HK-2 (cell line): Measurements from ENCODE around the gene MAPRE3.
A peak's percentile ranks its signal among the peaks of the same experiment; 100 is the strongest.

Source experiments
- DNase-seq: peaks from one replicate; pipeline ENCODE4 v3.0.0-alpha.2; 2018; ENCODE audit not compliant: unreplicated experiment

The MAPRE3 gene

GRCh38 chr2:27014771-27015433 is 44.5 kb downstream of the MAPRE3 start:
- no peak for DNase-seq

GRCh38 chr2:27016801-27017325 is 46.4 kb downstream of the MAPRE3 start:
- DNase-seq: peak; percentile 54

GRCh38 chr2:27018142-27018541 is 47.7 kb downstream of the MAPRE3 start:
- no peak for DNase-seq

- no peak for DNase-seq
These were observed 49.0 kb downstream of the MAPRE3 start for GRCh38 chr2:27019459-27019858.

- DNase-seq: no peak
These were observed 49.8 kb downstream of the MAPRE3 start for GRCh38 chr2:27019931-27020855.

GRCh38 chr2:27021253-27022049 is 51.0 kb downstream of the MAPRE3 start:
- peak; percentile 32 for DNase-seq

- DNase-seq: no peak
These were observed 53.3 kb downstream of the MAPRE3 start for GRCh38 chr2:27023740-27024139.

- DNase-seq: no peak
These were observed 53.8 kb downstream of the MAPRE3 start for GRCh38 chr2:27024188-27024587.

GRCh38 chr2:27024812-27025211 is 54.4 kb downstream of the MAPRE3 start:
- DNase-seq: no peak

- no peak for DNase-seq
These were observed 54.9 kb downstream of the MAPRE3 start for GRCh38 chr2:27025281-27025800.

GRCh38 chr2:27025861-27026851 is 55.7 kb downstream of the MAPRE3 start:
- no peak for DNase-seq

GRCh38 chr2:27027211-27027651 is 56.8 kb downstream of the MAPRE3 start:
- no peak for DNase-seq

- no peak for DNase-seq
These were observed 58.6 kb downstream of the MAPRE3 start for GRCh38 chr2:27029051-27029450.

- DNase-seq: peak; percentile 92
These were observed 62.2 kb downstream of the MAPRE3 start, which contains the start of gene TMEM214 for GRCh38 chr2:27032495-27033252. Gene TMEM214, plus strand, starts transcription at chr2:27032965. Its CDS starts 51 bp downstream, at chr2:27033016.

- no peak for DNase-seq
These were observed 62.9 kb downstream of the MAPRE3 start for GRCh38 chr2:27033253-27033852.

- no peak for DNase-seq
These were observed 67.6 kb downstream of the MAPRE3 start for GRCh38 chr2:27038012-27038411.

- no peak for DNase-seq
These were observed 68.3 kb downstream of the MAPRE3 start for GRCh38 chr2:27038631-27039339.

GRCh38 chr2:27039426-27039825 is 69.0 kb downstream of the MAPRE3 start:
- no peak for DNase-seq
